HUES6 (cell line): Measurements from ENCODE around the gene NDUFA6.
"Not testable (repeated sequence)": the region's sequence is repeated elsewhere in the genome, so short reads cannot be mapped to it uniquely, and the experiment has no call there.

Experiments used
- H3K27ac ChIP-seq: 2 replicates; pipeline ENCODE4 v1.7.0; 2013; ENCODE audit warnings: low read depth, mild to moderate bottlenecking, low read length, inconsistent platforms
- H3K27me3 ChIP-seq: 2 replicates; pipeline ENCODE4 v1.6.1; 2013; ENCODE audit warnings: low read length; ENCODE audit not compliant: control insufficient read depth, insufficient read depth
- H3K36me3 ChIP-seq: 2 replicates; pipeline ENCODE4 v1.6.1; 2013; ENCODE audit warnings: low read length; ENCODE audit not compliant: control insufficient read depth, insufficient read depth
- H3K4me1 ChIP-seq: 2 replicates; pipeline ENCODE4 v1.6.1; 2013; ENCODE audit warnings: low read length; ENCODE audit not compliant: control insufficient read depth, insufficient read depth
- H3K4me3 ChIP-seq: 2 replicates; pipeline ENCODE4 v1.5.1; 2013; ENCODE audit warnings: low read depth, low read length
- H3K9ac ChIP-seq: one replicate; pipeline ENCODE4 v1.6.1; 2013; ENCODE audit warnings: mild to moderate bottlenecking, low read length
- H3K9me3 ChIP-seq: 2 replicates; pipeline ENCODE4 v1.6.1; 2013; ENCODE audit warnings: low read depth, low read length; ENCODE audit not compliant: control insufficient read depth, insufficient read depth

NDUFA6 gene

DNA sequence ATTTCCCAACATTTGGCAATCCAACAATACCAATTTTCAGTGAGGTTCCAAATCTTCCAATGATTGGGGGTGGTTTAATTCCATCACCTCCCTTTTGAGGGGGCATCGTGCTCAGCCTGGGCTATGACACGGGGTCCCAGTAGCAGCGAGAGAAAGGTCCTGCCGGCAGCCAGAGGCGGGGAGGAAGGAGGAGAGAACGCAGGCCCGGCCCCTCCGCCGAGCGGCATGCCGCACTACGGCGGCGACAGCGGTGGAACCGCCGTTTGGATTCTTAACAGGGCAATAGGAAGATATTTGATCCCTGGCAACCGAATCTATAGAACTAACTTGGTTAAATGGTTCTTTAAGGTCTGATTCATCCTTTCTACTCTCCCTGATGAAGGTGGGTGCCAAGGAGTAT lies 18.3 kb upstream of the NDUFA6 start:
- Histone ChIP-seq H3K36me3 (no peaks in the 10 kb centered on the region), H3K4me1 (peaks cover 6% of the 10 kb centered on the region; the same call in 1 of the 2 replicates), H3K9ac (no peak overlapping the region), H3K27ac (no peak overlapping the region), H3K9me3 (peaks cover 22% of the 10 kb centered on the region; the same call in 1 of the 2 replicates), H3K27me3 (no peaks in the 10 kb centered on the region), H3K4me3 (no peak overlapping the region)

DNA sequence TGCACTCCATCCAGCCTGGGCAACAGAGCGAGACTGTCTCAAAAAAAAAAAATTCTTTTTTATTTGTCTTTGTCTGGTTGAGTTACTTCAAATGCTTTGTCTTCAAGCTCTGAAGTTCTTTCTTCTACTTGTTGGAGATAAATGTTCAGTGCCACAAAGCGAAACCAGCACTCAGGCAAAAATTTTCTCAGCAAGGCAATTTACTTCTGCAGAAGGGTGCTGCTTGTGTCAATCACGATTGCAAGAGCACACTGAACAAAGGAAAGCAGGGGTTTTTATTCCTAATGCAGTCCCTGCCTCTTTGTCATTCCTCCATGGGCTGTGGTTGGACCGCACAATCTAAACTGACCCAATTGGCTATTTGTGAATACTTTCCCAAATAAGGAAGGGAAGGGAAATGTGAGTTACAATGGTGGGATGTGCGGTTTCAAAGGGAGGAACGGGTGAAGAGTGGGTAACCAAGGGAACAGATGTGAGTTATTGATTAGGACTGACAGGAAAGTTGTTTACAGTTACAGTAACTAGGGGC lies 13.8 kb upstream of the NDUFA6 start:
- peaks cover 33% of the 10 kb centered on the region for H3K9me3 ChIP-seq
- not testable (repeated sequence) for H3K4me1 ChIP-seq, H3K36me3 ChIP-seq, H3K27me3 ChIP-seq, H3K27ac ChIP-seq, H3K9ac ChIP-seq, H3K4me3 ChIP-seq

DNA sequence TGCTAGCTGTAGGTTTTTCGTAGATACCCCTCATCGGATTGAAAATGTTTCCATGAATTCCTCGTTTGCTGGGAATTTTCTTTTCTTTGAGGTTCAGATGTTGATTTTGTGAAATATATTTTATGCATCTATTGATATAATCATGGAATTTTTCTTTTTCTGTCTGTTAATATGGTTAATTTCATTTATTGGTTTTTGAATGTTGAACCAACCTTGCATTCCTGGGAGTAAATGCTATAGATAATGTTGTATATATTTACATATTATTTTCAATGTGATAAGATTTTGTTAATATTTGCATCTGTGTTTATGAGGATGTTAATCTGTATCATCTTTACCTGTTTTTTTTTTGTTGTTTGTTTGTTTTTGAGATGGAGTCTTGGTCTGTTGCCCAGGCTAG lies 10.6 kb upstream of the NDUFA6 start:
- no peaks in the 10 kb centered on the region for H3K27me3 ChIP-seq
- H3K4me3 ChIP-seq: no peak overlapping the region
- no peaks in the 10 kb centered on the region for H3K36me3 ChIP-seq
- H3K9me3 ChIP-seq: peaks cover 41% of the 10 kb centered on the region
- H3K27ac ChIP-seq: no peak overlapping the region
- H3K4me1 ChIP-seq: no peaks in the 10 kb centered on the region
- H3K9ac ChIP-seq: no peak overlapping the region

DNA sequence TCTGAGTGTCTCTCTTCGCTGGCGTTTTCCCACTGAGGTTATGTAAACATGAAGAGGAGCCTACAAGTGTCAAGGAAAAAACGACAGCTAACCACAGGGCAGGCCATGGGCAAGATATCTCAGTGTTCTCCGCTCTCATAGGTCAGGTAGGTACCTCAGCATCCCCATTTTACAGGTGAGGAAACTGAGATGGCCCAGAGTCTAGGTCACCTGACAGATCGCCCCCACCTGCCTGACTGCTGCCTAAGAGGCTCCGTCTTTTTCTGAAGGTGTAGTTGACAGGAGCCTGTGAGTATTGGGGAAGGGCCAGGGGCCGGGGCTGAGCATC lies 847 bp upstream of the NDUFA6 start:
- peak overlapping the region; percentile 44; the same call in 1 of the 2 replicates for H3K27ac ChIP-seq

DNA sequence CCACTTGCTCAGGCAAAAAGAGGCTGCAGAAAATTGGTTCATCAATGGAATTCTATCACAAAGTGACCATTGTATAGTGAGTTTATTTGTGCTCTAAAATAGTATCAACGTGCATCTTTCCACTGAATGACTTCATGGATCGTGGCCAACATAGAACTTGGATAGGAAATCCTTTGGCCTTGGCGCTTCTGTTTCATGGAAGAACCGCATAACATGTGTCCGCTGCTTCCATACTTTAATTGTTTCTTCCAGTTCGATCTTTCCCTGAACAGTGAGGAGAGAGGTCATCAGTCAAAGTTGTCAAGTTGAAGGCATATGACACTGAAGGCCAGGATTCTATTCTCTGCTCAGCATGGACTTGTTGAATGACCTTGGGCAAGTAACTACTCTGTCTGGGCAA lies 4.5 kb downstream of the NDUFA6 start:
- Histone ChIP-seq H3K36me3 (peaks cover 46% of the 10 kb centered on the region), H3K27ac (no peak overlapping the region)

More for the DNA sequence above, 847 bp upstream of the NDUFA6 start:
- Histone ChIP-seq H3K27me3 (no peaks in the 10 kb centered on the region), H3K4me1 (0 out of 2 replicates have a peak, but pooled peaks cover 3% of the 10 kb centered on the region), H3K9me3 (peaks cover 9% of the 10 kb centered on the region), H3K36me3 (peaks cover 18% of the 10 kb centered on the region), H3K9ac (peak overlapping the region; percentile 69), H3K4me3 (peak overlapping the region; percentile 65)

DNA sequence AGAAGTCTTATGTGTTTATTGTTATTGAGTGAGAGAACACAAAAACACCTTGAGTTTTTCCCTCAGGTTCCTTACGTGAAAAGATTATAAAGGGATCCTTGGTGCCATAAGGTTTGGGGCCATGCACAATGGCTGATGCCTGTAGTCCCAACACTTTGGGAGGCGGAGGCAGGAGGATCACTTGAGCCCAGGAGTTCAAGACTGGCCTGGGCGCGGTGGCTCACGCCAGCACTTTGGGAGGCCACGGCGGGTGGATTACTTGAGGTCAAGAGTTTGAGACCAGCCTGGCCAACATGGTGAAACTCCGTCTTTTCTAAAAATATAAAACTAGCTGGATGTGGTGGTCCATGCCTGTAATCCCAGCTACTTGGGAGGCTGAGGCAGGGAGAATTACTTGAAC lies 5.7 kb downstream of the NDUFA6 start:
- H3K4me1 ChIP-seq: no peaks in the 10 kb centered on the region
- no peaks in the 10 kb centered on the region for H3K27me3 ChIP-seq
- no peak overlapping the region for H3K27ac ChIP-seq
- no peak overlapping the region for H3K9ac ChIP-seq
- peaks cover 6% of the 10 kb centered on the region; the same call in 1 of the 2 replicates for H3K9me3 ChIP-seq
- H3K4me3 ChIP-seq: no peak overlapping the region
- H3K36me3 ChIP-seq: peaks cover 46% of the 10 kb centered on the region

More for the DNA sequence above, 4.5 kb downstream of the NDUFA6 start:
- H3K9me3 ChIP-seq: peaks cover 6% of the 10 kb centered on the region; the same call in 1 of the 2 replicates
- no peaks in the 10 kb centered on the region for H3K4me1 ChIP-seq
- no peak overlapping the region for H3K4me3 ChIP-seq
- H3K27me3 ChIP-seq: no peaks in the 10 kb centered on the region
- H3K9ac ChIP-seq: no peak overlapping the region

DNA sequence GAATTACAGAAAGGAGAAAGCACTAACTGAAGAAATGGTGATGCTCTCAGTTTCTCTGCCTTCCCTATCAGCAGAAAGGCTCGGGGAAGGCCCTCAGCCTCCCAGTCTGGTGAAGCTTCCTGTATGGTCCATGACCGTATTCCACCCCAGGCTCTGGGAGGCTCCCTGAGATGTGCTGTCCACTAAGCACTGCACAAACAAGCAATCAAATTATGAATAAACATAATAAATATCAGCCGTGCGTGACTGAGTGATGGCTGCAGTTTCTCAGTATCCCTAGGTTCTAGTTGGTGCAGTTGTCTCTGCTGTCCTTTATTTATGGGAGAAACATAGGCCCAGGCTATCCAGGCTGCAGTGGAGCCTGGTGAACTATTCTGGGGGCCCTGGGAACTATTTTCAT lies 7.5 kb downstream of the NDUFA6 start:
- Histone ChIP-seq H3K27ac (no peak overlapping the region), H3K4me1 (peaks cover 7% of the 10 kb centered on the region), H3K36me3 (peaks cover 37% of the 10 kb centered on the region), H3K9me3 (no peaks in the 10 kb centered on the region), H3K9ac (no peak overlapping the region), H3K4me3 (no peak overlapping the region), H3K27me3 (no peaks in the 10 kb centered on the region)

DNA sequence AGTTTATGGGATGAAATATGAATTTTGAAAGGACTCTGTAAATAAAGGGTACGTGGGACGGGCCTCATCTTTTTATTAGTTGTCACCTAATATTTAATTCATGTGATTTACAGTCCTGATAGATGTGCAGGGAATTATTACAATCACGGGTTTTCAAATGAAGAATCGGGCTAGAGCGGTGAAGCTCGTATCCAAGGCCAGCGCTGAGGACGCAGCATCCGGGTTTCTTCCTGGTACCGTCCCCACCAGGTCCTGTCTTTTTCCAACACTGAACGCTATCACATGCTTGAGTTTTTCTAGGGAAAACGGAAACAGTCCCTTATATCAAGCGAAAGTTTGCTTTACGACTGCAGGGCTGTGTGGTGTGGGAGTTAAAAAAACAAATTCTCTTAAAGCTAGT lies 10.3 kb downstream of the NDUFA6 start:
- Histone ChIP-seq H3K4me1 (peaks cover 7% of the 10 kb centered on the region), H3K9ac (peak overlapping the region; percentile 90), H3K36me3 (peaks cover 17% of the 10 kb centered on the region), H3K27ac (no peak overlapping the region), H3K27me3 (no peaks in the 10 kb centered on the region), H3K4me3 (peak overlapping the region; percentile 72), H3K9me3 (no peaks in the 10 kb centered on the region)

DNA sequence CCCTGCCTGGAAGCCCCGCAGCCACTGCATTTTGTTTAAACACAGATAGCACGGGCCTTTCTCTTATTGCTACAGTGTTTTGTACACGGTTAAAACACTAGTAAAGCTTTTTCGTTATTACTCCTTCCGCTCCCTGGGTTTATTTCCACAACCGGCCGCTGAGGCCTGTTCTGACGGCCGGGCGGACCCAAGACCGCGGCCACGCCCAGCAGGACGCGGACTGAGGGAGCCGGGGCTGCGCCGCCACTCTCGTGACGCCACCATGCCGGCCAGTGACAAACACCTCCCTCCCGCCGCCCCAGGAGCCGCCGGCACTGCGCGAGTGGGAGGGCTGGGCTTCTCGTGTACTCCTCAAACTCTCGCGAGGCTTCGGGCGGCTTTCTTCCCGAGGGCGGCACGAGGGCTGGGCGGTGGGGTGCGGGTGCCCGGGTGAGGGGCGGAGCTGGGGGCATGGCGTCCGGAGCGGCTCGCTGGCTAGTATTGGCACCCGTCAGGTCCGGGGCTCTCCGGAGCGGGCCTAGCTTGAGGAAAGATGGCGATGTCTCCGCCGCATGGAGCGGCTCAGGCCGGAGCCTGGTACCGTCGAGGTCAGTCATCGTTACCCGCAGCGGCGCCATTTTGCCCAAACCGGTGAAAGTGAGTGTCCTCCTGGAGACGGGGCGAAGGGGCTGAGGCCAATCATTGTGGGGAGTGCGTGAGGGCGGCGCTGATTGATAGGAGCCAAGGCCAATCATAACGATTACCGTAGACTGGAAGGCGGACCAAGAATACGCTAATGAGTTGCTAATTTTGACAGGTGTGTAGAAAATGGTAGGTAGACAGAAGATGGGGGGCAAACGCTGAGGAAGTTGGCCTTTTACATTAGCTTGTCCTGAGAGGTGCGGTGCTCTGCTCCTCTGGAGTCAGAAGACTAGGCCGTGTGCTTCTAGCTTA lies 11.0 kb downstream of the NDUFA6 start, which contains the start of gene SMDT1:
TSS of gene SMDT1 (plus strand) at position 382 of the 933 bp plus-strand sequence. CDS start at position 451, 69 bp downstream.
- H3K4me3 ChIP-seq: peak within 1 kb of the TSS; percentile 72
- H3K27me3 ChIP-seq: no peaks in the 10 kb centered on the region
- peak within 1 kb of the TSS; percentile 62; the same call in 1 of the 2 replicates for H3K27ac ChIP-seq
- H3K9me3 ChIP-seq: no peaks in the 10 kb centered on the region
- peaks cover 12% of the 10 kb centered on the region for H3K36me3 ChIP-seq
- H3K4me1 ChIP-seq: peaks cover 13% of the 10 kb centered on the region
- peak within 1 kb of the TSS; percentile 90 for H3K9ac ChIP-seq

DNA sequence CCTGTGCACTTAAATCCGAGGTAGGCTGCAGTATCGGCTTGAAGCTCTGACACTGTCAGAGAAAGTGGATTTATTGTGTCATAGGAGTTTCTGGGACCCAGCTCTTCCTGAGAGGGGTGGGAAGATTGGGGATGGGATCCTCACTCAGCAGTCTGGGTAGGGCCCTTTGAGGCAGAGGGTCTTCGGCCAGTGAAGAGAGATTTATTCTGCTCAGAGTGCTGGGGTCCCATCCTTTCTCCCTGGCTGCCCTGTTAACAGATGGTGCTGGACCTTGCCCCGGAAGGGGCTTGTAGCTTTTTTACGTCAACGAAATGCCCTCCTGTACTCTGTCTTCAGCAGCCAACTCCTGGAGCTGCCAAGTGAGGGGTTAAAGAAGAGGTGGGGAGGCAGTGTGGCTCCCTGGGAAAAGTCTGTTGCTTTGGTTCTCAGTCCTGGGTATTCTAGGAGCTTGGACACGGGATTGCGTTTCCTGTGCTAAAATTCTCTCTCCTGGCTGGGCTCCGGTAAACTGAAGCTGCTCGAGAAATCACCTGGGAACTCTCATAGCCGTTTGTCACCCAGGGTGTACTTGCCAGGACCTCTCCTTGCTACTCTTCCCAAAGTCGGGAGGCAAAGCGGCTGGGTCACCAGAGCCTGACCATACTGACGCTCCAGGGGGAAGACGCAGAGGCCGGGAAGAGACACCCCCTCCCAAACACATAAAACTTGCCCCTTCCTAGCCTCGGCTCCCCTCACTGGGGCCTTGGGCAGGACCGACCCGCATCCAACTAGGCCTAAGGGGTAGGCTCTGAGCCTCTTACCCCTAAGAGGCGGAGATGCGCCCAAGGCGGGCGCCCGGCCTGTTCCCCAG lies 11.9 kb downstream of the NDUFA6 start:
- peaks cover 21% of the 10 kb centered on the region for H3K4me1 ChIP-seq
- peak overlapping the region; percentile 62; the same call in 1 of the 2 replicates for H3K27ac ChIP-seq
- peaks cover 10% of the 10 kb centered on the region for H3K36me3 ChIP-seq
- H3K27me3 ChIP-seq: no peaks in the 10 kb centered on the region; the same call in 1 of the 2 replicates
- H3K4me3 ChIP-seq: peak overlapping the region; percentile 72
- H3K9ac ChIP-seq: peak overlapping the region; percentile 90
- no peaks in the 10 kb centered on the region for H3K9me3 ChIP-seq
